Measurements from ENCODE around the gene MAML1.

MAML1 gene

DNA sequence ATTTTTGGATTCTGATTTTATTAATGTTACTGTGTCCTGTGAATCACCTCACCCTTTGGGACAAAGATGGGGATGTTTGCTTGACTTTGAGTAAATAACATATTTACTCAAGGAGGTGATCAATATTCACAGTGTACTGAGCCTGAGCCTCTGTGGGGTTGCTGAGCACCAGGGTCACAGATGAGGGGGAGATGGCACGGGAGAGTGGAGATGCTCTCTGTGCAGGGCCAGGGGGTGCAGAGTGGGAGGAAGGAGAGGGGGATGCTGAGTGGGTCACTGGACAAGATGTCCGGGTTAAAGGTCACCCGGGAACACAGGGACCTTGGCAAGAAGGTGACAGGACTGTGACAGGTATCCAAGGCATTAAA lies 92.1 kb downstream of the MAML1 start:
- DNase-seq: no peak

DNA sequence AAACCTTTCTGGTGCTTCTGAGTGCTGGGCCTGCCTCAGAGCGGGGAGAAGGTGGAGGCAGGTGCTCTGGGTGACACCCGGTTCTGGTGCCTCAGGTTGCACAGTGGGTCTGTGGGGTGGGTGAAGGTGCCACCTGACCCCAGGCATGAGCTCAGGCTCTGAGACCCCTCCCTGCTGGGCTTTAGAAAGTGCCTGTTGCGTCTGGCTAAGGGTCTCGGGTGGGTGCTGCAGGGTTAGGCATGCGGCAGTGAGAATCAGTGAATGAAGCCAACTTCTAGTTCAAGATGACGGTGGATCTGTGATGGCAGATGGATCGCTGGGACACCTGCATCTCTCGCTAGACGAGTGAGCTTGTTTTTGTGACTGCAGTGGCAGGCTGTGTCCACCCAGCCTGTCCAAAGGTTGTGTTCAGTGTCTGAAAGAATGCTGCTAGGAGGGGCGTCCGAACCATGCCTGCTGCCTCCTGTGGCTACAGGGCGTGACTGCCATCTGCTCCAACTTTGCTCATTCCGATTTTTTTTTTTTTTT lies 93.1 kb downstream of the MAML1 start:
- DNase-seq: peak; percentile 72

All from 8988T (cell line).